GM13977 (cell line): ENCODE measurements around the gene UMAD1.

ENCODE experiments used
- DNase-seq: peaks from one replicate; pipeline ENCODE4 v3.0.0; 2012; ENCODE audit warnings: low spot score
- in situ Hi-C: fragments of 300-500 bp; cut with MboI; formaldehyde crosslinking; loops from one replicate; pipeline ENCODE4 v1.12.0; 2022; ENCODE audit warnings: low sequenced_read_pairs, low pct_unique_long_range_greater_than_20kb, mixed read lengths, inconsistent platforms; ENCODE audit not compliant: unreplicated experiment
- TF ChIP-seq, protein P1 (sequence below): IDR thresholded peaks from 2 replicates; pipeline ENCODE4 v1.5.1; 2012; ENCODE audit warnings: mild to moderate bottlenecking, control low read depth; ENCODE audit not compliant: insufficient read depth; ENCODE audit errors: extremely low read depth, missing control alignments

UMAD1 gene

DNA sequence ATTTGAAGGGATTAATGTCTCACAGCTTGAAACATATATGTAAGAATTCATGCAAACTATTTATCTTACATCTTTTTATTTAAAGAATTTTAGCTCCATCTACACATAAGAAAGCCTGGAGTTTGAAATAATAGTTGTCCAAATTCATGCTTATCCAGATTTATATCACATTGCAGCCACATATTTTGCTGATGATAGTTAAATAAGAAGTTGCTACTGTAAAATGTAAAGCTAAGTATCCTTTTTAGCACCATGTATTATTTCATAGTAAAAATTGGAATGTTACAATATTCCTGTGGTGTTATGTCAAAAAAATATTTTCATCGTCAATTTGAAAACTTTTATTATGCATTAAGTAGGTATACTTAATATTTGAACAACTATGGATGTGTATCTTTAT, 27.3 kb upstream of the UMAD1 start:
- TF ChIP-seq, protein P1, sequence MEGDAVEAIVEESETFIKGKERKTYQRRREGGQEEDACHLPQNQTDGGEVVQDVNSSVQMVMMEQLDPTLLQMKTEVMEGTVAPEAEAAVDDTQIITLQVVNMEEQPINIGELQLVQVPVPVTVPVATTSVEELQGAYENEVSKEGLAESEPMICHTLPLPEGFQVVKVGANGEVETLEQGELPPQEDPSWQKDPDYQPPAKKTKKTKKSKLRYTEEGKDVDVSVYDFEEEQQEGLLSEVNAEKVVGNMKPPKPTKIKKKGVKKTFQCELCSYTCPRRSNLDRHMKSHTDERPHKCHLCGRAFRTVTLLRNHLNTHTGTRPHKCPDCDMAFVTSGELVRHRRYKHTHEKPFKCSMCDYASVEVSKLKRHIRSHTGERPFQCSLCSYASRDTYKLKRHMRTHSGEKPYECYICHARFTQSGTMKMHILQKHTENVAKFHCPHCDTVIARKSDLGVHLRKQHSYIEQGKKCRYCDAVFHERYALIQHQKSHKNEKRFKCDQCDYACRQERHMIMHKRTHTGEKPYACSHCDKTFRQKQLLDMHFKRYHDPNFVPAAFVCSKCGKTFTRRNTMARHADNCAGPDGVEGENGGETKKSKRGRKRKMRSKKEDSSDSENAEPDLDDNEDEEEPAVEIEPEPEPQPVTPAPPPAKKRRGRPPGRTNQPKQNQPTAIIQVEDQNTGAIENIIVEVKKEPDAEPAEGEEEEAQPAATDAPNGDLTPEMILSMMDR: no peak
- in situ Hi-C loops: no loop called here
- DNase-seq: no peak

DNA sequence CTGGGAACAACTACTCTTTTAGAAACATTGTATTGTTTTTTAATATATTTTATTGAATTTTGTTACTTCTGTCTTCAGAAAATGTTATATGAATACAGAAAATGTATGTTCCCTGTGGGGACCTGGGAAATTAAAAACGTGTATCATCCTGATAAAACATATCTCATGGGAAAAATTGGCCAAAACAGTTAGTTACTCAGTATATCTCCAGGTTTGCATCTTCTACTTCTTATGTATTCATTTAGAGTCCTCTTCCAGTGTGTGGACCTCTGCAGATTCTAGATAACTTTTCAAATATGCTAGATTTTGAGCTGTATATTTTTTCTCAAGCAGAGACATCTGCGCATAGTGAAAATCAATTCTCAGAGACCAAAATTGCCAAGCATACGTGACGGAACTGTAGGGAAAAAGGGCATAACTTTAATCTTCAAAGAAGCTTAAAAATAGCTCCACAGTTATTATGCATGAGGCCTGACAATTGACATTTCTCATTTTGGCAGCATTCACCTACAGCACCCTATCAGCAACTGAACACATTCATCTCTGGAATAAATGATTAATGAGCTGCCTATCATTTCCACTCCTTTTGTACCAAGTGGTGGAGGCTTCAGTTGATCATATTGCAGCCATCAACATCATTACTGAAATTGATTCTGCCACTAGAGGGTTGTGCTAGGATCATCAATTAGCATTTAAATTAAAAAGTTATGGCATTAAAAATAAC, 26.4 kb upstream of the UMAD1 start:
- DNase-seq: no peak
- TF ChIP-seq, protein P1: no peak
- in situ Hi-C loops: no loop called here

DNA sequence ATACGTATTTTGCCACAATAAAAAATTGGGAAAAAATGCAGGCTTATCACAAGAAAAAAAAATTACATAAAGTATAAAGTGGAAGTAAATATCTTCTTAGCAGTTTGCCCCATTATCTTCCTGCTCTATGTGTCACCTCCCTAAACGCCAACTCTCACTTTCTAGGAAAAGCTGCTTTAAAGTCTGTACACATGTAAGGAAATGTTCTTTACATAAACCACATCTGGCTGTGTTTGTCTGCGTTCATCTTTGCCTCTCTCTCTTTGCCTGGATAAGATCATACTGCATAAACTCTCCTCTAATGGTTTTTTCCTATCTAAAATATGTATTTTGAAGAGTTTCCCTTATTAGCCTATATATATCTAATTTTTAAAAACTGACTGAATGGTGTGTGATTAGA, 23.0 kb upstream of the UMAD1 start:
- TF ChIP-seq, protein P1: no peak
- DNase-seq: no peak
- in situ Hi-C loops: no loop called here

DNA sequence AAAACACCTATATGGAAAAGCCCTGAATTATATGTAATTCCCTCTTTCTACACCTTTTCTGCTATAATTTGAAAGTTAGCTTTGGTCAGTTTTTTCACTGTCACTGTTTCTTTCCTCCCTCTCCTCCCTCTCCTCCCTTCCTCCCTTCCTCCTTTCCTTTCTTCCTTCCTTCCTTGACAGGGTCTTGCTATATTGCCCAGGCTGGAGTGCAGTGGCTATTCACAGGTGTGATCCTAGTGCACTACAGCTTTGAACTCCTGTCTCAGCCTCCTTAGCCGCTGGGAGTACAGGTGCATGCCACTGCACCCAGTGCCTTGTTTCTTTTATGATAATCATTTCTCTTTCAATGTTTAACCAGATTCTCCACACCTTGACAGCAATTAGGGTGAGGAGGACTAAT, 22.1 kb upstream of the UMAD1 start:
- DNase-seq: no peak
- in situ Hi-C loops: no loop called here
- TF ChIP-seq, protein P1: no peak

DNA sequence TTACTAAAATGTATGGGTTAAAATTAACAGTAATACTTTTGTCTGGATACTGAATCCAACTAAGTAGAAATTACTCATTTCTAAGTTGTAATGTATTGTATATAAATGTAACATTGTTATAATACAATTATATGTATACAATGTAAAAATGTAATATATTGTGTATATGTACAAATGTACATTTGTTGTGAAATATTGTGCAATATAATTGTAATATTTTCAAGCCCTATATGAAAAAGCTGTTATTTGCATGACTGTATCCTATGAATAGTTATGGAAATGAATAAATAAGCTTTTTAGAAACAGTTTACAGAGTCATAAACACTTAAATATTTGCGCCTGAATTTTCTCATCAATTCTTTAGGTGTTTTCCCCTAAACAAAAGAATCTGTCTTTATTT, 20.3 kb upstream of the UMAD1 start:
- TF ChIP-seq, protein P1: no peak
- DNase-seq: no peak
- in situ Hi-C loops: no loop called here

DNA sequence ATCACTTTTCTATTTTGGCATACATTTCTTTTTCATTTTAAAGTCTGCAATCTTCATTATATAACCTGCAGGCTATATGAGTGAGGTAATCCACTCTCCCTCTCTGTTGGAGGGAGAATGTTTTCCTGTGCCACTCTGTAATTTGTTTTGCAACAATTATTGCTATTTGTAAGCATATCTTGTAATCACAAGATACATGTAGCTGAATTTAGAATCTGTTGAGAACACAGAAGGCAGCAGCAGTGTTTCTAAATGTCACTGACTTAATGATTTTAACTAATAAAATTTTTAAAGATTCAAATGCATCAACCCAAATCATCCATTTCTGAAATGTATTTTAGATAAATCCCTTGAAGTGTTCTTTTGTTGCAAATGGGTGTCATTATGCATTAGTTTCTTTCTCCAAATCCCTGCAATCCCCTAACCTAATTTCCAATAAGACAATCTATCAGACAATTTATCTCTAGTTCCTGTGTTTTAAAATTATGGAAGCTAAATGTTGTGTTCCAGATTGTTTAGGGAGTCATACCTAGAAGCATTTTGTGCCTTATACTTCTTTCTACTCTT, 19.8 kb upstream of the UMAD1 start:
- in situ Hi-C loops: no loop called here

More for the DNA sequence above, 19.8 kb upstream of the UMAD1 start:
- no peak for DNase-seq
- TF ChIP-seq, protein P1: no peak
